ENCODE data around the gene TMEM87A.

TMEM87A gene

DNA sequence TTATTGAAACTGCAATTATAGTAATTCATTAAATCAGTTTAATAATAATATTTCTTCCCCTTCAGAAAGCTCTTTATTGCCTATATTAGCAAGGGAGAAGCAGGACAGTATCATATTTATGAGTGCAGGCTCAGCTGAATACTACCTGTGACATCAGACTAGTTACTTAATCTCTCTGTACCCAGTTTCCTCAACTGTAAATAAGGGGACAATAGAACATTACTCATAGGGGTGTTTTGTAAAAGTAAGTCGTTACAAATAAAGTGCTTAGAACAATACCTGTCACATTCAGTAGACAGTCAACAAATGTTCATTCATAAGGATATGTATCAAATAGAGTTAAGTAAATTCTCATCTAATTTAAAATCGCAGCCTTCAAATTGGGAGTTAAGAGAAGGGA is 53.0 kb downstream of the TMEM87A start:
- Mint-ChIP-seq H3K4me3 (no peak overlapping the region), H3K27ac (no peak overlapping the region), H3K36me3 (ENCODE audit: low read depth) (peaks cover 76% of the 10 kb centered on the region), H3K27me3 (ENCODE audit: low read depth) (no peaks in the 10 kb centered on the region), H3K9me3 (no peaks in the 10 kb centered on the region), H3K4me1 (no peaks in the 10 kb centered on the region)
- TF ChIP-seq, protein P1, sequence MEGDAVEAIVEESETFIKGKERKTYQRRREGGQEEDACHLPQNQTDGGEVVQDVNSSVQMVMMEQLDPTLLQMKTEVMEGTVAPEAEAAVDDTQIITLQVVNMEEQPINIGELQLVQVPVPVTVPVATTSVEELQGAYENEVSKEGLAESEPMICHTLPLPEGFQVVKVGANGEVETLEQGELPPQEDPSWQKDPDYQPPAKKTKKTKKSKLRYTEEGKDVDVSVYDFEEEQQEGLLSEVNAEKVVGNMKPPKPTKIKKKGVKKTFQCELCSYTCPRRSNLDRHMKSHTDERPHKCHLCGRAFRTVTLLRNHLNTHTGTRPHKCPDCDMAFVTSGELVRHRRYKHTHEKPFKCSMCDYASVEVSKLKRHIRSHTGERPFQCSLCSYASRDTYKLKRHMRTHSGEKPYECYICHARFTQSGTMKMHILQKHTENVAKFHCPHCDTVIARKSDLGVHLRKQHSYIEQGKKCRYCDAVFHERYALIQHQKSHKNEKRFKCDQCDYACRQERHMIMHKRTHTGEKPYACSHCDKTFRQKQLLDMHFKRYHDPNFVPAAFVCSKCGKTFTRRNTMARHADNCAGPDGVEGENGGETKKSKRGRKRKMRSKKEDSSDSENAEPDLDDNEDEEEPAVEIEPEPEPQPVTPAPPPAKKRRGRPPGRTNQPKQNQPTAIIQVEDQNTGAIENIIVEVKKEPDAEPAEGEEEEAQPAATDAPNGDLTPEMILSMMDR (IDR thresholded peaks at IDR 0.05; ENCODE audit: unreplicated experiment in 3 of 3): no peak

DNA sequence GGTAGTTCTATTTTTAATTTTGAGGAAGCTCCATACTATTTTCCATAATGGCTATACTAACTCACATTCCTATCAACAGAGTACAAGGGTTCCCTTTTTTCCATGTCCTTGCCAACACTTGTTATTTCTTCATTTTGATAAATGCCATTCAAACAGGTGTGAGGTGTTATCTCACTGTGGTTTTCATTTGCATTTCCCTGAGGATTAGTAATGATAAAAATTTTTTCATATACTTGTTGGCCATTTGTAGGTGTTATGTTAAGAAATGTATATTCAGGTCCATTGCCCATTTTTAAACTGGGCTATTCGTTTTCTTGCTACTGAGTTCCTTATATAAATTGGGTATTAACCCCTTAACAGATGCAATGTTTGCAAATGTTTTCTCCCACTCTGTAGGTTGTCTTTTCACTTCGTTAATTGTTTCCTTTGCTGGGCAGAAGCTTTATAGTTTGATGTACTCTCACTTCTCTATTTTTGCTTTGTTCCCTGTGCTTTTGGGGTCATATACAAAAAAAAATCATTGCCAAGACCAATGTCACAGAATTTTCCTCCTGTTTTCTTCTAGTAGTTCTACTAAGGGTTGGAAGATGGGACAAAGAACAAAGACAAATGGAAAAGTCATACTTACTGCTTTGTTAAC is 54.2 kb downstream of the TMEM87A start:
- H3K36me3 Mint-ChIP-seq (ENCODE audit: low read depth): peaks cover 72% of the 10 kb centered on the region
- no peak overlapping the region for H3K27ac Mint-ChIP-seq
- no peak overlapping the region for H3K4me3 Mint-ChIP-seq
- no peaks in the 10 kb centered on the region for H3K27me3 Mint-ChIP-seq (ENCODE audit: low read depth)
- H3K4me1 Mint-ChIP-seq: no peaks in the 10 kb centered on the region
- TF ChIP-seq, protein P1 (IDR thresholded peaks at IDR 0.05; ENCODE audit: unreplicated experiment in 3 of 3): no peak
- H3K9me3 Mint-ChIP-seq: no peaks in the 10 kb centered on the region

DNA sequence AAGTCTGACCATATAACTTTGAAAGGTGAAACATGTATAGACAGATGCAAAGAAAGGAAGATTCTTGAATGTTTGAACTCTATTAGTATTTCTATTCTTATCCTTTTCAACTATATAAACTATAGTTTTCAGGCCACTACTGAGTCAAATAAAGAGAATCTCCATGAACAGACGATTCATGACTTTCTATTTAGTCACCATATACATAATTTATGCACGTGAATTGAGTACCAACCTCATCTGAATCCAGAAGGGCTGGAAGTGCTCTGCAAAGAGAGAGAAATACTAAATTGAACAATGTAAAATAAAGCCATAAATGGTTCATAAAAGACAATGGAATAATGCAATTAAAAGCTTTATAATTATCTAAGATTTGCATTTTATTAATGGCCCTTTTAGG is 55.7 kb downstream of the TMEM87A start:
- no peak overlapping the region for H3K27ac Mint-ChIP-seq
- H3K9me3 Mint-ChIP-seq: no peaks in the 10 kb centered on the region
- TF ChIP-seq, protein P1 (IDR thresholded peaks at IDR 0.05; ENCODE audit: unreplicated experiment in 3 of 3): no peak
- H3K4me3 Mint-ChIP-seq: no peak overlapping the region
- H3K27me3 Mint-ChIP-seq (ENCODE audit: low read depth): no peaks in the 10 kb centered on the region
- H3K4me1 Mint-ChIP-seq: no peaks in the 10 kb centered on the region
- H3K36me3 Mint-ChIP-seq (ENCODE audit: low read depth): peaks cover 61% of the 10 kb centered on the region

DNA sequence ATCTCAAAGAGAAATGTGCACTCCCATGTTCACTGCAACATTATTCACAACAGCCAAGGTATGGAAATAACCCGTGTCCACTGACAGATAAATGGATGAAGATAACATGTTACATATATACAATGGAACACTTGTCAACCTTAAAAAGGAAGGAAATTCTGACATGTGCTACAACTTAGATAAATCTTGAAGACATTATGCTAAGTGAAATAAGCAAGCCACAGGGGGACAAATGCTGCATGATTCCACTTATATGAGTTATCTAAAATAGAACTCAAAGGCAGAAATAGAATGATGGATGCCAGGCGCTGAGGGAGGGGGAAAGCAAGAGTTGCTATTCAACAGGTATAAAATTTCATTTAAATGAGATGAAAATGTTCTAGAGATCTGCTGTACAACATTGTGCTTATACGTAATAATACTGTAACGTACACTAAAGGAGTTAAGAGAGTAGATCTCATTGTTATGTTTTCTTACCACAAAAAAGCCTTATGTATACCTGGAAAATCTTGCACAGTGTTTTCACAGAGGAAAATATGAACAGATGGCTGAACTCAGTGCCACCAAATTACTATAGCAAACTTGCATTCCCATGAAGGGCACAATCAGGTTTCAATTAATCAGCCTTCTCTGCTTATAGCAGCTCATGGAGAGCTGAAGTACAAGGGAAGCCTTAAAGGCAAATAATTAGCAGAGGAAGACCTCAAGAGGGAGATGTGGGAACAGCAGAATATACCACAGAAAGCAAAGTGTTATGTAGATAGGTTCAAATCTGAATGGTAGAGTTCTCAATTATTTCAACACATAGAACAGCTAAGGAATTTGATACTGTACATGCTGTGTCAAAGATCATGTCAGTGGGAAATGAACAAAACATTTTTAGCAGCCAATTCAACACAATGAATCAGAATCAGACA is 57.1 kb downstream of the TMEM87A start:
- H3K4me3 Mint-ChIP-seq: no peak overlapping the region
- peaks cover 69% of the 10 kb centered on the region for H3K36me3 Mint-ChIP-seq (ENCODE audit: low read depth)
- TF ChIP-seq, protein P1 (IDR thresholded peaks at IDR 0.05; ENCODE audit: unreplicated experiment in 3 of 3): no peak
- no peaks in the 10 kb centered on the region for H3K27me3 Mint-ChIP-seq (ENCODE audit: low read depth)
- H3K9me3 Mint-ChIP-seq: no peaks in the 10 kb centered on the region
- H3K4me1 Mint-ChIP-seq: no peaks in the 10 kb centered on the region
- H3K27ac Mint-ChIP-seq: no peak overlapping the region

DNA sequence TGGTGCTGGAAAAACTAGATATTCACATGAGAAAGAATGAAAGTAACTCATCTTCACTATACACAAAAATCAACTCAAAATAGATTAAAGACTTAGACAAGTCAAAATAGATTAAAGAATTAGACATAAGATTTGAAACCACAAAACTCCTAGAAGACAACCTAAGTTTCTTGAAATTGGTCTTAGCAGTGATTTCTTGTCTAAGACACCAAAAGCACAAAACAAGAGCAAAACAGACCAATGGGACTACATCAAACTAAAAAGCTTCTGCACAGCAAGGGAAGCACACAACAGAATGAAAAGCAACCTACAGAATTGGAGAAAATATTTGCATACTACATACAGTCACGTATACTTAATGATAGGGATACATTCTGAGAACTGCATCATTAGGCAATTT is 58.6 kb downstream of the TMEM87A start:
- H3K4me1 Mint-ChIP-seq: no peaks in the 10 kb centered on the region
- TF ChIP-seq, protein P1 (IDR thresholded peaks at IDR 0.05; ENCODE audit: unreplicated experiment in 3 of 3): no peak
- no peak overlapping the region for H3K27ac Mint-ChIP-seq
- no peaks in the 10 kb centered on the region for H3K27me3 Mint-ChIP-seq (ENCODE audit: low read depth)
- peaks cover 61% of the 10 kb centered on the region for H3K36me3 Mint-ChIP-seq (ENCODE audit: low read depth)
- no peak overlapping the region for H3K4me3 Mint-ChIP-seq
- no peaks in the 10 kb centered on the region for H3K9me3 Mint-ChIP-seq
